K562 (cell line): ENCODE measurements around the gene NARF. TPM values are rescaled to one million over a fixed set of nuclear protein-coding genes. Genes with fewer than 3 reads are reported as not detected.
A peak's percentile ranks its signal among the peaks of the same experiment; 100 is the strongest.

Source experiments
- ARHGAP35 ChIP-seq: fragments of 450-650 bp; IDR thresholded peaks from 2 replicates; pipeline ENCODE4 v1.6.1; 2018; ENCODE audit not compliant: partially characterized antibody
- CBX8 ChIP-seq: fragments of 200-600 bp; sonication (generic); IDR thresholded peaks from 2 replicates; pipeline ENCODE4 v1.6.1; 2012; ENCODE audit warnings: borderline replicate concordance, mixed run types, low read depth, mild to moderate bottlenecking, moderate library complexity, mixed read lengths, low read length, control low read depth, inconsistent platforms; ENCODE audit not compliant: poor library complexity, severe bottlenecking; ENCODE audit errors: extremely low read depth
- EHMT2 ChIP-seq: fragments of 450-650 bp; IDR thresholded peaks from 2 replicates; pipeline ENCODE4 v1.6.1; 2018; ENCODE audit warnings: antibody characterized with exemption
- KDM1A ChIP-seq, 2 experiments: fragments of 450-650 bp; IDR thresholded peaks; 2 replicates each; pipeline ENCODE4 v1.6.1; 2016; ENCODE audit warnings: mild to moderate bottlenecking in 2 of 2
- MXI1 ChIP-seq: IDR thresholded peaks from 2 replicates; pipeline ENCODE4 v1.6.1; 2011; ENCODE audit warnings: low read depth, mild to moderate bottlenecking, improper control_type of control experiment, low read length
- NCOA2 ChIP-seq, 2 experiments: fragments of 450-650 bp; IDR thresholded peaks; 2 replicates each; pipeline ENCODE4 v1.6.1; 2018; ENCODE audit warnings: mild to moderate bottlenecking in 2 of 2, moderate library complexity in 1 of 2; ENCODE audit not compliant: partially characterized antibody in 2 of 2
- NFYB ChIP-seq: IDR thresholded peaks from 2 replicates; pipeline ENCODE4 v1.6.1; 2011; ENCODE audit warnings: mild to moderate bottlenecking, moderate library complexity; ENCODE audit not compliant: insufficient read length; ENCODE audit errors: extremely low read depth
- NR2C2 ChIP-seq, 2 experiments: fragments of 200-800 bp in 1 of 2; sonication (Bioruptor generic) in 1 of 2; sonication (generic) in 1 of 2; formaldehyde crosslinking in 1 of 2; IDR thresholded peaks; 2 replicates each; pipeline versions ENCODE4 v1.6.1 to v1.8.0; 2016 to 2022; ENCODE audit warnings: mild to moderate bottlenecking in 1 of 2, missing compliant biosample characterization in 1 of 2, missing genetic modification characterization in 1 of 2, missing genetic modification reagents in 1 of 2
- NR2F6 ChIP-seq: fragments of 450-650 bp; formaldehyde crosslinking; IDR thresholded peaks from 2 replicates; pipeline ENCODE4 v1.4.0; 2020; ENCODE audit warnings: mild to moderate bottlenecking
- RFX5 ChIP-seq: IDR thresholded peaks from 2 replicates; pipeline ENCODE4 v1.6.1; 2011; ENCODE audit warnings: low read depth, mild to moderate bottlenecking, improper control_type of control experiment, low read length
- TBL1XR1 ChIP-seq, 2 experiments: IDR thresholded peaks; 2 replicates each; pipeline ENCODE4 v1.6.1; 2012; ENCODE audit warnings: improper control_type of control experiment in 2 of 2, low read length in 2 of 2, mild to moderate bottlenecking in 1 of 2
- TEAD4 ChIP-seq, 2 experiments: sonication (generic) in 1 of 2; formaldehyde crosslinking in 1 of 2; IDR thresholded peaks; 2 replicates each; pipeline versions ENCODE4 v1.6.1 to v1.8.0; 2012 to 2022; ENCODE audit warnings: borderline replicate concordance in 1 of 2, inconsistent platforms in 1 of 2, low read length in 1 of 2, mild to moderate bottlenecking in 1 of 2, missing genetic modification reagents in 1 of 2
- ZBED1 ChIP-seq: IDR thresholded peaks from 2 replicates; pipeline ENCODE4 v1.6.1; 2014
- ZNF12 ChIP-seq: sonication (generic); formaldehyde crosslinking; IDR thresholded peaks from 2 replicates; pipeline ENCODE4 v1.4.0; 2020; ENCODE audit warnings: mild to moderate bottlenecking, missing genetic modification reagents
- ZNF445 ChIP-seq: fragments of 250-450 bp; sonication (Bioruptor Pico); IDR thresholded peaks from 2 replicates; pipeline ENCODE4 v1.4.0; 2020; ENCODE audit warnings: low read depth, mild to moderate bottlenecking, moderate library complexity
- polyA plus RNA-seq, 8 experiments: library from polyadenylated mRNA; depleted of rRNA in 4 of 8; stranded (reverse) in 5 of 8; unstranded in 3 of 8; fragments of >200 nt; fragmentation: Nextera tagmentation in 2 of 8; fragmentation: Illumina TruSeq in 1 of 8; extraction: Ambion mirVana in 2 of 8; extraction: Trizol in 1 of 8; gene quantifications; 2 replicates each; pipeline versions ENCODE4 v1.2.1 to v1.2.3, GENCODE V29; 2011 to 2014; ENCODE audit warnings: inconsistent platforms in 1 of 8, missing spikeins in 1 of 8
- total RNA-seq, 7 experiments: library from RNA; depleted of rRNA in 6 of 7; stranded (reverse); fragments of >200 nt in 6 of 7; fragmentation: Illumina TruSeq in 2 of 7; extraction: Trizol in 2 of 7; gene quantifications; 2 replicates each; pipeline versions ENCODE4 v1.2.1 to v1.2.3, GENCODE V29; 2011 to 2021; ENCODE audit warnings: low replicate concordance in 1 of 7
- TF ChIP-seq, protein P1 (sequence below): fragments of 250-450 bp; sonication (Bioruptor Pico); IDR thresholded peaks from 2 replicates; pipeline ENCODE4 v1.5.0; 2020; ENCODE audit warnings: mild to moderate bottlenecking, borderline replicate concordance
- TF ChIP-seq, protein P2 (sequence below): sonication (generic); formaldehyde crosslinking; IDR thresholded peaks from 2 replicates; pipeline ENCODE4 v1.8.1; 2023; ENCODE audit warnings: mild to moderate bottlenecking, missing genetic modification reagents, moderate library complexity
- TF ChIP-seq, protein P3 (sequence below): fragments of 450-650 bp; IDR thresholded peaks from 2 replicates; pipeline ENCODE4 v1.6.1; 2016; ENCODE audit warnings: antibody characterized with exemption
- TF ChIP-seq, protein P4 (sequence below), 2 experiments: IDR thresholded peaks; 2 replicates each; pipeline ENCODE4 v1.6.1; 2011; ENCODE audit warnings: borderline replicate concordance in 1 of 2, control low read depth in 1 of 2, low read depth in 1 of 2, low read length in 1 of 2, mild to moderate bottlenecking in 1 of 2, mixed read lengths in 1 of 2, moderate library complexity in 1 of 2; ENCODE audit not compliant: insufficient read depth in 1 of 2, insufficient read length in 1 of 2, poor library complexity in 1 of 2, severe bottlenecking in 1 of 2; ENCODE audit errors: extremely low read depth in 1 of 2

The NARF gene
- total and polyA plus RNA-seq, 9 of the 15 experiments (the other 6 are each of a cell fraction or from before 2014, with no cell fraction given): 60.4 to 423 (median 132) TPM

DNA sequence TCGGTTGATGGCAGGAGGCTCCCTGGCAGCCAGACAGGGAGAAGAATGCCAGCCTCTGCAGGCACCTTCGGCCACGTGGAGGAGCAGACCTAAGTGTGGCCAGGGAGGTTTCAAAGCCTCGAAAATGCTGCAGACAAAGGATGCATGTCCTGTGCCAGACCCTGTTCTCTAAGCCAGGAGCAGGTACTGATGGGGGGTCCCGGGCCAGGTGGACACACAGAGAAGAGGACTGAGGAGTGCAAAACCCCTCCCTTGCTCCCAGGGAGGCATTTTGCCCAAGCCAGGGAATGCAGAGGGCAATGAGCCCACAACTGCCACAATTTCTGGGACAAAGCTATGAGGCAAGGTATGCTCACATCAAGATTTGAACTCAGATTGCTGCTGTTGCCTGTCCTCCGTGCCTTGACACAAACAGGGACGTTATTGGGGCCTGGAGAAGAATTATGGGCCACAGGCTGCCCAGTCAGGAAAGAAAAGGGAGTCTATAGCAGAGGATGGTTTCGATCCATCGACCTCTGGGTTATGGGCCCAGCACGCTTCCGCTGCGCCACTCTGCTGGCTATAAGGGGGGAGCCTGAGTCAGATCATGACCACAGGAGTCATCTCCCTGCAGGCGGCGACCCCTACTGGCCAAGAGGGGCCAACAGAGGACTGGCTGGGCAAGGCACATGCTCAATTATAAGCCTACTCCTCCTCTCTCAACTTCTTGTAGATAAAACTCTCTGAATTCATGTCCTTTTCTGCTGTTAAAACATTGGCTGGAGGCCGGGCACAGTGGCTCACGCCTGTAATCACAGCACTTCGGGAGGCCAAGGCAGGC is 35.9 kb downstream of the NARF start (continued):
- TF ChIP-seq NR2C2 (CRISPR knock-in tag; IDR thresholded peaks at IDR 0.05) (peak; percentile 66; the same call in 1 of the 2 replicates), NR2C2 (tag; IDR thresholded peaks at IDR 0.05) (peak; percentile 46; the same call in 1 of the 2 replicates), ZBED1 (no peak), NFYB (no peak), NCOA2 (IDR thresholded peaks at IDR 0.05; ENCODE audit: partially characterized antibody in 2 of 2) (no peak), NR2F6 (CRISPR knock-in tag) (no peak), TEAD4 (IDR thresholded peaks at IDR 0.05; ENCODE audit: low read length) (peak; percentile 81), TEAD4 (CRISPR knock-in tag; IDR thresholded peaks at IDR 0.05; ENCODE audit: borderline replicate concordance) (no peak), KDM1A (IDR thresholded peaks at IDR 0.05) (peak; percentile 63 to 68), RFX5 (peak; percentile 80; the same call in 1 of the 2 replicates), ZNF445 (CRISPR knock-in tag) (no peak), ARHGAP35 (no peak), TBL1XR1 (IDR thresholded peaks at IDR 0.05; ENCODE audit: low read length in 2 of 2) (peak; percentile 31 to 99; a peak in 3 of 4 replicates), ZNF12 (CRISPR knock-in tag) (0 out of 2 replicates have a peak, but pooled peaks have one; percentile 75), MXI1 (0 out of 2 replicates have a peak, but pooled peaks have one; percentile 34), EHMT2 (peak; percentile 60; the same call in 1 of the 2 replicates), CBX8 (no peak)
- TF ChIP-seq, protein P1, sequence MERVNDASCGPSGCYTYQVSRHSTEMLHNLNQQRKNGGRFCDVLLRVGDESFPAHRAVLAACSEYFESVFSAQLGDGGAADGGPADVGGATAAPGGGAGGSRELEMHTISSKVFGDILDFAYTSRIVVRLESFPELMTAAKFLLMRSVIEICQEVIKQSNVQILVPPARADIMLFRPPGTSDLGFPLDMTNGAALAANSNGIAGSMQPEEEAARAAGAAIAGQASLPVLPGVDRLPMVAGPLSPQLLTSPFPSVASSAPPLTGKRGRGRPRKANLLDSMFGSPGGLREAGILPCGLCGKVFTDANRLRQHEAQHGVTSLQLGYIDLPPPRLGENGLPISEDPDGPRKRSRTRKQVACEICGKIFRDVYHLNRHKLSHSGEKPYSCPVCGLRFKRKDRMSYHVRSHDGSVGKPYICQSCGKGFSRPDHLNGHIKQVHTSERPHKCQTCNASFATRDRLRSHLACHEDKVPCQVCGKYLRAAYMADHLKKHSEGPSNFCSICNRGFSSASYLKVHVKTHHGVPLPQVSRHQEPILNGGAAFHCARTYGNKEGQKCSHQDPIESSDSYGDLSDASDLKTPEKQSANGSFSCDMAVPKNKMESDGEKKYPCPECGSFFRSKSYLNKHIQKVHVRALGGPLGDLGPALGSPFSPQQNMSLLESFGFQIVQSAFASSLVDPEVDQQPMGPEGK: no peak
- TF ChIP-seq, protein P2, sequence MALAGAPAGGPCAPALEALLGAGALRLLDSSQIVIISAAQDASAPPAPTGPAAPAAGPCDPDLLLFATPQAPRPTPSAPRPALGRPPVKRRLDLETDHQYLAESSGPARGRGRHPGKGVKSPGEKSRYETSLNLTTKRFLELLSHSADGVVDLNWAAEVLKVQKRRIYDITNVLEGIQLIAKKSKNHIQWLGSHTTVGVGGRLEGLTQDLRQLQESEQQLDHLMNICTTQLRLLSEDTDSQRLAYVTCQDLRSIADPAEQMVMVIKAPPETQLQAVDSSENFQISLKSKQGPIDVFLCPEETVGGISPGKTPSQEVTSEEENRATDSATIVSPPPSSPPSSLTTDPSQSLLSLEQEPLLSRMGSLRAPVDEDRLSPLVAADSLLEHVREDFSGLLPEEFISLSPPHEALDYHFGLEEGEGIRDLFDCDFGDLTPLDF: peak; percentile 80; the same call in 1 of the 2 replicates
- TF ChIP-seq, protein P3, sequence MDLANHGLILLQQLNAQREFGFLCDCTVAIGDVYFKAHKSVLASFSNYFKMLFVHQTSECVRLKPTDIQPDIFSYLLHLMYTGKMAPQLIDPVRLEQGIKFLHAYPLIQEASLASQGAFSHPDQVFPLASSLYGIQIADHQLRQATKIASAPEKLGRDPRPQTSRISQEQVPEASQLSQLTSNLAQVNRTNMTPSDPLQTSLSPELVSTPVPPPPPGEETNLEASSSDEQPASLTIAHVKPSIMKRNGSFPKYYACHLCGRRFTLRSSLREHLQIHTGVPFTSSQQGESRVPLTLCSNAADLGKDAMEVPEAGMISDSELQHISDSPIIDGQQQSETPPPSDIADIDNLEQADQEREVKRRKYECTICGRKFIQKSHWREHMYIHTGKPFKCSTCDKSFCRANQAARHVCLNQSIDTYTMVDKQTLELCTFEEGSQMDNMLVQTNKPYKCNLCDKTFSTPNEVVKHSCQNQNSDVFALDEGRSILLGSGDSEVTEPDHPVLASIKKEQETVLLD: peak; percentile 86
- TF ChIP-seq, protein P4, sequence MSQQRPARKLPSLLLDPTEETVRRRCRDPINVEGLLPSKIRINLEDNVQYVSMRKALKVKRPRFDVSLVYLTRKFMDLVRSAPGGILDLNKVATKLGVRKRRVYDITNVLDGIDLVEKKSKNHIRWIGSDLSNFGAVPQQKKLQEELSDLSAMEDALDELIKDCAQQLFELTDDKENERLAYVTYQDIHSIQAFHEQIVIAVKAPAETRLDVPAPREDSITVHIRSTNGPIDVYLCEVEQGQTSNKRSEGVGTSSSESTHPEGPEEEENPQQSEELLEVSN (IDR thresholded peaks at IDR 0.05; ENCODE audit: borderline replicate concordance in 1 of 2, extremely low read depth in 1 of 2, insufficient read depth in 1 of 2, insufficient read length in 1 of 2, low read depth in 1 of 2, low read length in 1 of 2, poor library complexity in 1 of 2, severe bottlenecking in 1 of 2): peak; percentile 22 to 61
